Measurements from ENCODE around the gene MUS81. TPM values are rescaled to one million over a fixed set of nuclear protein-coding genes. Genes with fewer than 3 reads are reported as not detected.
A peak's percentile ranks its signal among the peaks of the same experiment; 100 is the strongest.
"Not testable (repeated sequence)": the region's sequence is repeated elsewhere in the genome, so short reads cannot be mapped to it uniquely, and the experiment has no call there.

Gene MUS81
- total RNA-seq, 2 donors from 2014 or later: 55.7 to 63.4 TPM

GRCh38 chr11:65842144-65842543 lies 18.1 kb upstream of the MUS81 start:
- peak; percentile 23 for ATAC-seq
- DNase-seq: no peak
- intact Hi-C loops (cut with DNase I, micrococcal nuclease): no loop called here

GRCh38 chr11:65843811-65844210 lies 16.4 kb upstream of the MUS81 start:
- intact Hi-C loops (cut with DNase I, micrococcal nuclease): no loop called here
- ATAC-seq: peak; percentile 24
- DNase-seq: no peak

GRCh38 chr11:65844231-65844872 lies 15.9 kb upstream of the MUS81 start:
- ATAC-seq: peak; percentile 74
- peak in 1 of 2 donors; percentile 56 for DNase-seq
- intact Hi-C loops (cut with DNase I, micrococcal nuclease): no loop called here

GRCh38 chr11:65847746-65848145 lies 12.5 kb upstream of the MUS81 start:
- ATAC-seq: no peak
- intact Hi-C loops (cut with DNase I, micrococcal nuclease): no loop called here
- no peak for DNase-seq

- intact Hi-C loops (cut with DNase I, micrococcal nuclease); DNase-seq; ATAC-seq: not testable (repeated sequence)
These were observed 11.5 kb upstream of the MUS81 start for GRCh38 chr11:65848693-65849092.

- ATAC-seq: no peak
- peak in 1 of 2 donors; percentile 18 for DNase-seq
- intact Hi-C loops (cut with DNase I, micrococcal nuclease): no loop called here
These were observed 10.9 kb upstream of the MUS81 start for GRCh38 chr11:65849366-65849765.

- DNase-seq (no peak), ATAC-seq (no peak)
- intact Hi-C loops (cut with DNase I, micrococcal nuclease): no loop called here
These were observed 10.4 kb upstream of the MUS81 start for GRCh38 chr11:65849771-65850216.

- DNase-seq (peak in 1 of 2 donors; percentile 23), ATAC-seq (no peak)
- intact Hi-C loops (cut with DNase I, micrococcal nuclease): no loop called here
These were observed 9.8 kb upstream of the MUS81 start for GRCh38 chr11:65850217-65851082.

- ATAC-seq: no peak
- intact Hi-C loops (cut with DNase I, micrococcal nuclease): no loop called here
- peak in 1 of 2 donors; percentile 26 for DNase-seq
These were observed 9.1 kb upstream of the MUS81 start for GRCh38 chr11:65851083-65851579.

- ATAC-seq: no peak
- intact Hi-C loops (cut with DNase I, micrococcal nuclease): no loop called here
- DNase-seq: peak in 1 of 2 donors; percentile 25
These were observed 8.3 kb upstream of the MUS81 start for GRCh38 chr11:65851811-65852507.

GRCh38 chr11:65852508-65853245 lies 7.6 kb upstream of the MUS81 start:
- DNase-seq (peak; percentile 33 to 39), ATAC-seq (no peak)
- intact Hi-C loops (cut with DNase I, micrococcal nuclease): no loop called here

GRCh38 chr11:65853246-65853979 lies 6.8 kb upstream of the MUS81 start:
- ATAC-seq (no peak), DNase-seq (peak in 1 of 2 donors; percentile 36)
- intact Hi-C loops (cut with DNase I, micrococcal nuclease): no loop called here

- peak; percentile 61 for ATAC-seq
These were observed 6.1 kb upstream of the MUS81 start for GRCh38 chr11:65854161-65854592.

GRCh38 chr11:65854852-65855837 lies 5.1 kb upstream of the MUS81 start:
- peak in 1 of 2 donors; percentile 33 for DNase-seq
- intact Hi-C loops (cut with DNase I, micrococcal nuclease): no loop called here
- ATAC-seq: no peak

More at GRCh38 chr11:65854161-65854592, 6.1 kb upstream of the MUS81 start:
- intact Hi-C loops (cut with DNase I, micrococcal nuclease): no loop called here
- DNase-seq: peak; percentile 80 to 95

GRCh38 chr11:65855927-65856363 lies 4.3 kb upstream of the MUS81 start:
- intact Hi-C loops (cut with DNase I, micrococcal nuclease): no loop called here
- DNase-seq: no peak
- ATAC-seq: no peak

GRCh38 chr11:65856689-65857499 lies 3.3 kb upstream of the MUS81 start:
- DNase-seq (peak; percentile 87 to 90), ATAC-seq (peak; percentile 24)
- intact Hi-C loops (cut with DNase I, micrococcal nuclease): no loop called here
